HCT116 (cell line): ENCODE data around the gene ZBTB3. TPM values are rescaled to one million over a fixed set of nuclear protein-coding genes. Genes with fewer than 3 reads are reported as not detected.
A peak's percentile ranks its signal among the peaks of the same experiment; 100 is the strongest.

Source experiments
- ATAC-seq: fragments of 200-7000 bp; cut with Tn5 transposase; 2 replicates; pipeline ENCODE4 v1.9.1; 2020; ENCODE audit warnings: mild to moderate bottlenecking, moderate library complexity
- BruUV-seq: library from RNA; stranded (reverse); fragments of 400-500 nt; replicated peaks from 2 replicates; lab custom pipeline; 2021; lab: Mats Ljungman, UMichigan
- CTCF ChIA-PET: fragments of 300-600 bp; sonication (Branson Sonifier 250); formaldehyde crosslinking; loops from one replicate; lab custom pipeline; 2021; ENCODE audit warnings: antibody characterized with exemption; lab: Charles Lee
- POLR2A ChIA-PET: fragments of 300-600, 350-600 bp; sonication (Branson Sonifier 250); formaldehyde crosslinking; loops from one replicate; lab custom pipeline; 2021; ENCODE audit warnings: antibody characterized with exemption; lab: Charles Lee
- RAD21 ChIA-PET, 2 experiments: fragments of 300-600 bp; sonication (Branson Sonifier 250); formaldehyde crosslinking; loops; one replicate each; lab custom pipeline; 2023; ENCODE audit warnings: low total read pairs in 2 of 2; ENCODE audit not compliant: uncharacterized antibody in 2 of 2, unreplicated experiment in 2 of 2, low non-redundant PET in 1 of 2; lab: Charles Lee
- DNase-seq: peaks from one replicate; pipeline ENCODE4 v3.0.0-alpha.2; 2010; ENCODE audit warnings: low read depth, low spot score
- H2AFZ ChIP-seq: fragments of 200-600 bp; shearing (Covaris generic), sonication (generic); 2 replicates; pipeline ENCODE4 v1.6.1; 2017; ENCODE audit warnings: low read depth, mixed run types, mixed read lengths, antibody characterized with exemption, low read length; ENCODE audit not compliant: poor library complexity, severe bottlenecking
- H3K27ac ChIP-seq: 2 replicates; pipeline ENCODE4 v1.5.1; 2012; ENCODE audit warnings: low read depth, low read length
- H3K27me3 ChIP-seq: fragments of 200-600 bp; sonication (generic); 2 replicates; pipeline ENCODE4 v1.6.1; 2016; ENCODE audit warnings: mixed run types, low read length, mixed read lengths; ENCODE audit not compliant: insufficient read depth
- H3K36me3 ChIP-seq, 2 experiments: fragments of 200-500 bp in 1 of 2; fragments of 200-600 bp in 1 of 2; sonication (Bioruptor generic) in 1 of 2; sonication (generic) in 1 of 2; 2 replicates each; pipeline versions ENCODE4 v1.5.1 to v1.6.1; 2014 to 2016; ENCODE audit warnings: low read length in 2 of 2, inconsistent platforms in 1 of 2, mixed read lengths in 1 of 2, mixed run types in 1 of 2; ENCODE audit not compliant: insufficient read depth in 2 of 2, control insufficient read depth in 1 of 2
- H3K4me1 ChIP-seq, 2 experiments: fragments of 200-600 bp in 1 of 2; sonication (generic) in 1 of 2; 2 replicates each; pipeline versions ENCODE4 v1.5.1 to v1.6.1; 2012 to 2017; ENCODE audit warnings: low read length in 2 of 2, inconsistent platforms in 1 of 2, mild to moderate bottlenecking in 1 of 2, mixed read lengths in 1 of 2, mixed run types in 1 of 2, moderate library complexity in 1 of 2; ENCODE audit not compliant: insufficient read depth in 2 of 2, control insufficient read depth in 1 of 2
- H3K4me2 ChIP-seq: fragments of 200-600 bp; sonication (generic); 2 replicates; pipeline ENCODE4 v1.6.1; 2017; ENCODE audit warnings: mixed run types, low read length, mixed read lengths
- H3K4me3 ChIP-seq, 2 experiments: fragments of 200-600 bp in 1 of 2; sonication (generic) in 1 of 2; replicated peaks in 1 of 2; 2 replicates each; pipeline ENCODE4 v1.5.1; 2011 to 2016; ENCODE audit warnings: low read length in 2 of 2, control low read depth in 1 of 2, low read depth in 1 of 2, mild to moderate bottlenecking in 1 of 2, mixed read lengths in 1 of 2, mixed run types in 1 of 2
- H3K79me2 ChIP-seq: fragments of 200-600 bp; sonication (generic); 2 replicates; pipeline ENCODE4 v1.6.1; 2017; ENCODE audit warnings: mild to moderate bottlenecking, mixed run types, low read length, moderate library complexity, mixed read lengths; ENCODE audit not compliant: insufficient read depth
- H3K9ac ChIP-seq: fragments of 200-600 bp; sonication (generic); 2 replicates; pipeline ENCODE4 v1.6.1; 2016; ENCODE audit warnings: low read length, mixed read lengths
- H3K9me2 ChIP-seq: fragments of 200-600 bp; sonication (generic), shearing (Covaris generic); 2 replicates; pipeline ENCODE4 v1.6.1; 2017; ENCODE audit warnings: mixed run types, mild to moderate bottlenecking, moderate library complexity; ENCODE audit not compliant: insufficient read depth
- H3K9me3 ChIP-seq, 2 experiments: fragments of 200-500 bp in 1 of 2; fragments of 200-600 bp in 1 of 2; sonication (Bioruptor generic) in 1 of 2; sonication (generic) in 1 of 2; 2 replicates each; pipeline ENCODE4 v1.6.1; 2014 to 2017; ENCODE audit warnings: low read length in 2 of 2, mixed read lengths in 2 of 2, inconsistent platforms in 1 of 2, low read depth in 1 of 2, mild to moderate bottlenecking in 1 of 2, mixed run types in 1 of 2, moderate library complexity in 1 of 2; ENCODE audit not compliant: control insufficient read depth in 1 of 2, insufficient read depth in 1 of 2
- H4K20me1 ChIP-seq: fragments of 200-600 bp; sonication (generic), shearing (Covaris generic); 2 replicates; pipeline ENCODE4 v1.6.1; 2017; ENCODE audit warnings: mixed run types, mild to moderate bottlenecking, moderate library complexity; ENCODE audit not compliant: insufficient read depth
- CBX3 ChIP-seq: IDR thresholded peaks from 2 replicates; pipeline ENCODE4 v1.6.1; 2012; ENCODE audit warnings: low read depth
- CEBPB ChIP-seq: IDR thresholded peaks from 2 replicates; pipeline ENCODE4 v1.6.1; 2012; ENCODE audit warnings: low read depth
- CTCF ChIP-seq, 3 experiments: fragments of 200-600 bp in 1 of 3; sonication (generic) in 1 of 3; IDR thresholded peaks in 2 of 3; conservative IDR thresholded peaks in 1 of 3; 2 replicates each; pipeline ENCODE4 v1.5.1; 2012 to 2017; ENCODE audit warnings: low read depth in 2 of 3, low read length in 2 of 3, antibody characterized with exemption in 1 of 3, borderline replicate concordance in 1 of 3, control low read depth in 1 of 3, mild to moderate bottlenecking in 1 of 3, mixed read lengths in 1 of 3, mixed run types in 1 of 3, moderate library complexity in 1 of 3; ENCODE audit not compliant: insufficient read depth in 1 of 3
- EGR1 ChIP-seq: IDR thresholded peaks from 2 replicates; pipeline ENCODE4 v1.6.1; 2012; ENCODE audit warnings: low read depth
- ELF1 ChIP-seq: IDR thresholded peaks from 2 replicates; pipeline ENCODE4 v1.6.1; 2012; ENCODE audit warnings: low read depth, borderline replicate concordance
- JUND ChIP-seq: IDR thresholded peaks from 2 replicates; pipeline ENCODE4 v1.6.1; 2012
- POLR2A ChIP-seq: IDR thresholded peaks from 2 replicates; pipeline ENCODE4 v1.7.0; 2011; ENCODE audit warnings: borderline replicate concordance; ENCODE audit not compliant: insufficient read depth, insufficient read length; ENCODE audit errors: extremely low read depth
- SIN3A ChIP-seq: IDR thresholded peaks from 2 replicates; pipeline ENCODE4 v1.6.1; 2012; ENCODE audit warnings: low read depth
- SRF ChIP-seq: IDR thresholded peaks from 2 replicates; pipeline ENCODE4 v1.6.1; 2012; ENCODE audit warnings: low read depth
- YY1 ChIP-seq: IDR thresholded peaks from 2 replicates; pipeline ENCODE4 v1.6.1; 2011; ENCODE audit warnings: low read length, low read depth, moderate library complexity, mild to moderate bottlenecking; ENCODE audit not compliant: insufficient replicate concordance; ENCODE audit errors: extremely low read depth
- ZBTB33 ChIP-seq: IDR thresholded peaks from 2 replicates; pipeline ENCODE4 v1.6.1; 2011; ENCODE audit warnings: mild to moderate bottlenecking, low read length, moderate library complexity; ENCODE audit not compliant: insufficient replicate concordance; ENCODE audit errors: extremely low read depth
- intact Hi-C: fragments of 100-400 bp; cut with micrococcal nuclease; formaldehyde crosslinking; loops from 2 replicates; pipeline ENCODE4 v1.10.0; 2022
- total RNA-seq: library from RNA; stranded (reverse); gene quantifications from one replicate; pipeline ENCODE4 v1.2.1, GENCODE V29; 2021; ENCODE audit not compliant: unreplicated experiment
- TF ChIP-seq, protein P1 (sequence below): IDR thresholded peaks from 2 replicates; pipeline ENCODE4 v1.6.1; 2012
- TF ChIP-seq, protein P2 (sequence below): IDR thresholded peaks from 2 replicates; pipeline ENCODE4 v1.6.1; 2012; ENCODE audit warnings: low read depth

ZBTB3 gene
- total RNA-seq, 1 experiment from 2014 or later, result 11.3 TPM

DNA sequence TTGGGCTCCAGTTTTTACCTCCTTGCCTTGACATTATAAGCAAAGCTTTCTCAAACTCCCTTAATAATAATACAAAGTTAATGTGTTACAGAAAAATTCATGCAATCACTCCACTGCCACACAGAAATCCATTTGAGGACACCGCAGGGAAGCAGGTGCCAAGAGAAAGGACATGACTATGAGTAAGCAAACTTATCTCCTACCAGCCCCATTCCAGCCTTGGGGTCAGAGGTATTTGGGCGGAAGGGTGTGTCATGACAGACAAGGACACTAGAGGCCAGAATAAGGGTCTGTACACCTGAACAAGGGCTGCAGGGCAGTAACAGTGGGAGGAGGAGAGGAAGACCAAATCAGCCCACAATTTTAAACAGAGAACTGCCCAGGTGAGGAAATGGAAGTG, 40.6 kb downstream of the ZBTB3 start:
- H4K20me1 ChIP-seq, result no peaks in the 10 kb centered on the region
- H3K4me2 ChIP-seq, result no peak overlapping the region
- intact Hi-C loops, result no loop called here

More for the DNA sequence above, 40.6 kb downstream of the ZBTB3 start:
- Histone ChIP-seq H3K9ac (no peak overlapping the region), H3K27ac (no peak overlapping the region), H3K9me2 (no peaks in the 10 kb centered on the region), H3K4me1 (no peaks in the 10 kb centered on the region), H3K4me3 (no peak overlapping the region), H3K79me2 (peaks cover 50% of the 10 kb centered on the region), H3K9me3 (no peaks in the 10 kb centered on the region), H3K27me3 (no peaks in the 10 kb centered on the region), H2AFZ (no peak overlapping the region), H3K36me3 (peaks cover 61 to 77% of the 10 kb centered on the region in 2 experiments)
- TF ChIP-seq CEBPB (no peak), CBX3 (no peak), EGR1 (no peak), CTCF (IDR thresholded peaks at IDR 0.05 in 2 of 3, conservative IDR thresholded peaks at IDR 0.05 in 1 of 3; ENCODE audit: borderline replicate concordance in 1 of 3, insufficient read depth in 1 of 3, low read depth in 2 of 3, low read length in 2 of 3) (no peak), POLR2A (no peak), JUND (no peak), SRF (no peak), ZBTB33 (no peak), ELF1 (no peak), SIN3A (no peak), YY1 (no peak)
- TF ChIP-seq, protein P1, sequence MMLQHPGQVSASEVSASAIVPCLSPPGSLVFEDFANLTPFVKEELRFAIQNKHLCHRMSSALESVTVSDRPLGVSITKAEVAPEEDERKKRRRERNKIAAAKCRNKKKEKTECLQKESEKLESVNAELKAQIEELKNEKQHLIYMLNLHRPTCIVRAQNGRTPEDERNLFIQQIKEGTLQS, result no peak
- TF ChIP-seq, protein P2, sequence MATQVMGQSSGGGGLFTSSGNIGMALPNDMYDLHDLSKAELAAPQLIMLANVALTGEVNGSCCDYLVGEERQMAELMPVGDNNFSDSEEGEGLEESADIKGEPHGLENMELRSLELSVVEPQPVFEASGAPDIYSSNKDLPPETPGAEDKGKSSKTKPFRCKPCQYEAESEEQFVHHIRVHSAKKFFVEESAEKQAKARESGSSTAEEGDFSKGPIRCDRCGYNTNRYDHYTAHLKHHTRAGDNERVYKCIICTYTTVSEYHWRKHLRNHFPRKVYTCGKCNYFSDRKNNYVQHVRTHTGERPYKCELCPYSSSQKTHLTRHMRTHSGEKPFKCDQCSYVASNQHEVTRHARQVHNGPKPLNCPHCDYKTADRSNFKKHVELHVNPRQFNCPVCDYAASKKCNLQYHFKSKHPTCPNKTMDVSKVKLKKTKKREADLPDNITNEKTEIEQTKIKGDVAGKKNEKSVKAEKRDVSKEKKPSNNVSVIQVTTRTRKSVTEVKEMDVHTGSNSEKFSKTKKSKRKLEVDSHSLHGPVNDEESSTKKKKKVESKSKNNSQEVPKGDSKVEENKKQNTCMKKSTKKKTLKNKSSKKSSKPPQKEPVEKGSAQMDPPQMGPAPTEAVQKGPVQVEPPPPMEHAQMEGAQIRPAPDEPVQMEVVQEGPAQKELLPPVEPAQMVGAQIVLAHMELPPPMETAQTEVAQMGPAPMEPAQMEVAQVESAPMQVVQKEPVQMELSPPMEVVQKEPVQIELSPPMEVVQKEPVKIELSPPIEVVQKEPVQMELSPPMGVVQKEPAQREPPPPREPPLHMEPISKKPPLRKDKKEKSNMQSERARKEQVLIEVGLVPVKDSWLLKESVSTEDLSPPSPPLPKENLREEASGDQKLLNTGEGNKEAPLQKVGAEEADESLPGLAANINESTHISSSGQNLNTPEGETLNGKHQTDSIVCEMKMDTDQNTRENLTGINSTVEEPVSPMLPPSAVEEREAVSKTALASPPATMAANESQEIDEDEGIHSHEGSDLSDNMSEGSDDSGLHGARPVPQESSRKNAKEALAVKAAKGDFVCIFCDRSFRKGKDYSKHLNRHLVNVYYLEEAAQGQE, result no peak
- ChIA-PET RAD21 (no interaction called here), POLR2A (no interaction called here), CTCF (no interaction called here)
- DNase-seq (no peak), ATAC-seq (peak; percentile 37; the same call in 1 of the 2 replicates)
- BruUV-seq, result no TSS peak
